ENCODE results near the gene KCNK1. TPM values are rescaled to one million over a fixed set of nuclear protein-coding genes. Genes with fewer than 3 reads are reported as not detected.

KCNK1 gene
- total and polyA plus RNA-seq, 2 donors (not counting 1 experiment from before 2014, with no cell fraction given), result 0.48 to 2.6 TPM

GRCh38 chr1:233651563-233652233 is 37.8 kb downstream of the KCNK1 start:
- H3K27me3 ChIP-seq (ENCODE audit: control insufficient read depth, insufficient read depth, low read length), result no peaks in the 10 kb centered on the region
- no peaks in the 10 kb centered on the region for H3K4me1 ChIP-seq (ENCODE audit: control insufficient read depth, extremely low read depth, insufficient read depth, low read length)
- no peak overlapping the region for H3K4me2 ChIP-seq (ENCODE audit: extremely low read depth, insufficient read depth, low read length)
- H4K20me1 ChIP-seq (ENCODE audit: control insufficient read depth, extremely low read depth, insufficient read depth, low read length), result no peaks in the 10 kb centered on the region
- no peaks in the 10 kb centered on the region for H3K9me3 ChIP-seq (ENCODE audit: control insufficient read depth, insufficient read depth, low read depth, low read length)
- no peak overlapping the region for H2AFZ ChIP-seq (ENCODE audit: low read length)
- H3K79me2 ChIP-seq (ENCODE audit: control insufficient read depth, insufficient read depth, low read length), result no peaks in the 10 kb centered on the region
- H3K9ac ChIP-seq (ENCODE audit: insufficient read depth, low read length), result no peak overlapping the region
- no peak overlapping the region for H3K27ac ChIP-seq (ENCODE audit: insufficient read depth, low read length)
- no peak for DNase-seq (ENCODE audit: low read depth in 2 of 2)
- H3K4me3 ChIP-seq (replicated peaks in 1 of 4; ENCODE audit: control extremely low read depth in 1 of 4, insufficient read depth in 1 of 4, low read depth in 3 of 4, low read length in 4 of 4), result no peak overlapping the region
- H3K36me3 ChIP-seq (ENCODE audit: control insufficient read depth, insufficient read depth, low read length), result no peaks in the 10 kb centered on the region
- no peak for TF ChIP-seq CTCF (conservative IDR thresholded peaks at IDR 0.05 in 1 of 2, IDR thresholded peaks at IDR 0.05 in 1 of 2; ENCODE audit: low read depth in 1 of 2, low read length in 2 of 2)
- TF ChIP-seq EZH2 (IDR thresholded peaks at IDR 0.05; ENCODE audit: low read length, missing control alignments), result no peak

DNA sequence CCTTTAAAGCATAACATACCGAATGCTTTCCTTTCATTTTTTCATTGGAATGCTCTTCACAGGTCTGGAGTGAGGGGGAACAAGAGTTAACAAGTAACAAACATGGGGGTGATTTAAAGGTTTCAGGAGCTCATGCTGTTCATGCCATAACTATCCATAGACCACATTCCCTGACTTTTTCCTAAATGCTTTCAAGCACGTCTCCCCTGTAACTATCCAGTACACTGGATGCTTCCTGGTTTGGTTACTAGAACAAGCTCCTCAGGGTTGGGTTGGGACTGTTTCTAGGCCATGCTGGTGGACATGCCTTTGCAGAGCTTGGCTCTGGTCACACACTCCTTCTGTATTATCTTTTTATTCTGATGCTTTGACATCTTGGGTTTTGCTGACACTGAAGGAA is 38.6 kb downstream of the KCNK1 start:
- no peaks in the 10 kb centered on the region for H3K36me3 ChIP-seq (ENCODE audit: control insufficient read depth, insufficient read depth, low read length)
- H3K27me3 ChIP-seq (ENCODE audit: control insufficient read depth, insufficient read depth, low read length), result no peaks in the 10 kb centered on the region
- H3K27ac ChIP-seq (ENCODE audit: insufficient read depth, low read length), result no peak overlapping the region
- H3K4me1 ChIP-seq (ENCODE audit: control insufficient read depth, extremely low read depth, insufficient read depth, low read length), result no peaks in the 10 kb centered on the region
- H3K79me2 ChIP-seq (ENCODE audit: control insufficient read depth, insufficient read depth, low read length), result no peaks in the 10 kb centered on the region
- H4K20me1 ChIP-seq (ENCODE audit: control insufficient read depth, extremely low read depth, insufficient read depth, low read length), result no peaks in the 10 kb centered on the region
- H3K9ac ChIP-seq (ENCODE audit: insufficient read depth, low read length), result no peak overlapping the region
- no peak for DNase-seq (ENCODE audit: low read depth in 2 of 2)
- TF ChIP-seq CTCF (conservative IDR thresholded peaks at IDR 0.05 in 1 of 2, IDR thresholded peaks at IDR 0.05 in 1 of 2; ENCODE audit: low read depth in 1 of 2, low read length in 2 of 2), result no peak
- no peak for TF ChIP-seq EZH2 (IDR thresholded peaks at IDR 0.05; ENCODE audit: low read length, missing control alignments)
- no peaks in the 10 kb centered on the region for H3K9me3 ChIP-seq (ENCODE audit: control insufficient read depth, insufficient read depth, low read depth, low read length)
- H3K4me2 ChIP-seq (ENCODE audit: extremely low read depth, insufficient read depth, low read length), result no peak overlapping the region
- no peak overlapping the region for H2AFZ ChIP-seq (ENCODE audit: low read length)
- H3K4me3 ChIP-seq (replicated peaks in 1 of 4; ENCODE audit: control extremely low read depth in 1 of 4, insufficient read depth in 1 of 4, low read depth in 3 of 4, low read length in 4 of 4), result no peak overlapping the region

GRCh38 chr1:233654658-233655280 is 40.9 kb downstream of the KCNK1 start:
- Histone ChIP-seq H3K4me3 (replicated peaks in 1 of 4; ENCODE audit: control extremely low read depth in 1 of 4, insufficient read depth in 1 of 4, low read depth in 3 of 4, low read length in 4 of 4) (no peak overlapping the region), H4K20me1 (ENCODE audit: control insufficient read depth, extremely low read depth, insufficient read depth, low read length) (no peaks in the 10 kb centered on the region), H3K9ac (ENCODE audit: insufficient read depth, low read length) (no peak overlapping the region), H3K36me3 (ENCODE audit: control insufficient read depth, insufficient read depth, low read length) (no peaks in the 10 kb centered on the region), H3K4me2 (ENCODE audit: extremely low read depth, insufficient read depth, low read length) (no peak overlapping the region), H2AFZ (ENCODE audit: low read length) (no peak overlapping the region), H3K79me2 (ENCODE audit: control insufficient read depth, insufficient read depth, low read length) (no peaks in the 10 kb centered on the region), H3K9me3 (ENCODE audit: control insufficient read depth, insufficient read depth, low read depth, low read length) (no peaks in the 10 kb centered on the region), H3K27ac (ENCODE audit: insufficient read depth, low read length) (no peak overlapping the region), H3K27me3 (ENCODE audit: control insufficient read depth, insufficient read depth, low read length) (no peaks in the 10 kb centered on the region), H3K4me1 (ENCODE audit: control insufficient read depth, extremely low read depth, insufficient read depth, low read length) (no peaks in the 10 kb centered on the region)
- peak in 1 of 2 donors; percentile 32 for DNase-seq (ENCODE audit: low read depth in 2 of 2)
- TF ChIP-seq EZH2 (IDR thresholded peaks at IDR 0.05; ENCODE audit: low read length, missing control alignments) (no peak), CTCF (conservative IDR thresholded peaks at IDR 0.05 in 1 of 2, IDR thresholded peaks at IDR 0.05 in 1 of 2; ENCODE audit: low read depth in 1 of 2, low read length in 2 of 2) (no peak)

All from fibroblast of lung (primary cell).